NCI-H748 treated with DMSO at 0.1 percent for 48 hours (cell line): ENCODE results near the gene ALDH1A1.
A peak's percentile ranks its signal among the peaks of the same experiment; 100 is the strongest.

Experiments used
- DNase-seq: peaks from one replicate; lab custom pipeline; 2025; lab: John Stamatoyannopoulos, UW

The ALDH1A1 gene

DNA sequence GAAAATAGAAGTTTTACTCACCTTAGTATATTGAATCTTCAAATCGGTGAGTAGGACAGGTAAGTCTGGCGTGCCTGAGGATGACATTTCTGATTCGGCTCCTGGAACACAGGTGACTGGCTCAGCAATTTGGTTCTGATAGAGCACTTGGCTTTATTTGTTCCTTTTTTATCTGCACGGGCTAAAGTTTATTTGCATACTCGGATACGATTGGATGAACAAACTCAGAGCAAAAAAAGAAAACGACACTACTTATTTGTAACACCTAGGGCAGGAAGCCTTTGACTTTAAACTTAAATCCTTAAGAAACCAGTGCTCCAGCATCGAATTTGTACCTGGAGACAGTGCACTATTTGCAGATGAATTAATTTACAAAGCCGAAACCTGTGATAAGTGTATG is at the start of gene ALDH1A1:
TSS of gene ALDH1A1 (minus strand) at position 140 of the 400 bp plus-strand sequence. CDS start at position 87, 53 bp downstream.
- DNase-seq = peak; percentile 89

DNA sequence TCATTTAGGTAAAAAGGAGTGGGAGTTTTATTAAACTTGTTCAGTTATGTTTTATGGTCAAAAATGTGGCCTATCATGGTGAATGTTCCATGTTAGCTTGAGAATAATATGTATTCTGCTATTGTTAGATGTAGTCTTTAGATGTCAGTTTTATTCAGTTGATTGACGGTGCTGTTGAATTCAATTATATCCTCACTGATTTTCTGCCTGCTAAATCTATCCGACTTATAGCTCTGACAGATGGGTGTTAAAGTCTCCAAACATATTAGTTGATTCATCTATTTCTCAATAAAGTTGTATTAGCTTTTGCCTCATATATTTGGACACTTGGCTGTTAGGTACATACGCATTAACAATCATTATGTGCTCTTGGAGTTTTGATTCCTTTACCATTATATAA is 49.0 kb upstream of the ALDH1A1 start:
- DNase-seq = no peak

DNA sequence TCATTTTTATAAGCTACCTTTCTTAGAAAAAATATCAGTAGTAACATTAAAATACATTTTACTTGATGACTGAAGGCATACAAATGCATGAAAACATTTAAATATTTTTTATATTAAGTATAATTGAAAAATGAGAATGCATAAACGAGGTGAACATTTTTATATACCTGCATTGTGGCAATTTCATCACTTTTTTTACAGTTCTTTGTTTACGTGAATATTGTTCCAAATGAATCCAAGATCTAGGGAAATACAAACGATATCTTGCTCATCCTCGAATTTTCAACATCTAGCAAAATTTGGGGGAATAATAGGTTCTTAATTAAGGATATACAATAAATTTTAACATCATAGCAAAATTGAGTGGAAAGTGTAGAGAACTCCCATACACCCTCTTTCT is 45.5 kb upstream of the ALDH1A1 start:
- no peak for DNase-seq

DNA sequence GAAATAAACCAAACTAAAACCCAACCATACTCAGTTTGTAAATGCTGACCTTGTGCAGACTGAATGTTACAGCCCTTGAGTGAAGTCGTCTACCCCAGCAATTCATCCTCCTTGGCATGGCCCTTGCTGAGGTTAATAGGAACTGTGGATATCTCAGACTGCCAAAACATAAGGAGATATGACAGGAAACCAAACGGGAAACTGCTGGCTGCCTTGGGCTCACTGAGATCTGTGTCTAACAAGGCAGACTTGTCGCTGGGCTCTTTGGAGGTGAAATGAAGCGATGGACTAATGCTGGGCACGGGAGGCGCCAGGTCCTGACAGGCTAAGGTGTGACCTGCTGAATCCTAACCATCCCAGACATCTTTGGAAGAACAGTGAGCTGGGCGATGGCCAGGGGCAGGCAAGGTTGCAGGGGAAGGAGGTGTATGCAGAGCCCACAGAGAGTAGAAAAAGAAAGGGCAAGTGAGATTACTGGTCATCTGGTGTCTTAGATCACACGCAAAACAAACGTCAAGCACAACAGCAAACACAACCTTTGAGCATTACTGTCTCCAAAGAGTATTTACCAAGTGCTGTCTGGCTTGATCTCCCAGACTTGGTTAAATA is 44.6 kb upstream of the ALDH1A1 start:
- no peak for DNase-seq

DNA sequence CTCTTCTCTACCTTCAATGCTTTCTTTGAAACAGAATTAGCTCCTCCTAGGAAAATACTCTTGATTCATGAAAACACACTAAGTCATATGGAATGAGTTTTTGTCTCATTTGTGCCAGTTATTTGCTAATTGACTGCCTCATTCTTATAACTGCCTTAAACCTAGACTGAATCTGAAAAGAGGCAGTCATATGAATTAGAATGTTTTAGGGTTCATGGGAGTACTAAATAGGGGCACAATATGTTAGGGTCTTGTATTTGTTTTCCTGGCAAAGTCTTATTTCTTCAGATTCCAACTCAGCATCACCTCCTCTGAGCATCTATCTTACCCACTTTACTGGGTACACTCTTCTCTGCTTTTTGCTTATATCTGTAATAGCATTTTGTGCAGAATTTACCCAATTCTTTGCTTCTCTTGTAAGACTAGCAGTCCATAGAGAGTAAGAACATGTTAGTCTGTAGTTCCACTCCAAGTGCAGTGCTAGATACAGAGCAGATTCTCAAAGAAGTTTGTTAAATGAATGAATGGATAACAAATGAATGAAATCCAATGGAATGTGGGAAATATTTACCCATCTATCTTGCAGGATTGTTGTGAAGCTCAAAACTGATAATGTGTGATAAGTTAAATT is 43.9 kb upstream of the ALDH1A1 start:
- no peak for DNase-seq

DNA sequence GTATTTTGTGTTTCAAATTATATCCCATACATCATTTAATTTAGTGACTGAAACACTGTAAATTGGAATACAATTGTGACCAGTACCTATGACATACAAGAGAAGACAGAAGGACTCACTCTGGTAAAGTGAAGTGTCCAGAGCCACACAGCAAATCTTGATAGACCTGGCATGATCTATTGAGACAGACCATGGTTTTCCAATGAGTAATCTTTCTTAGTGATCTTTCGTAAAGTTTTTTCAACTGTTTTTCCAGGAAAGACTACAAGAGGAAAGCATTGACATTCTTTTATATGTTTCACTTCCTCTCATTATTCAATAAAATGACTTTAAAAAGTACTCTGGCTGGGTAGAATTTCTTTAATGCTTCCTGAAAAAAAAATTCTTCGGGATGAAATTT is 43.3 kb upstream of the ALDH1A1 start:
- DNase-seq = no peak

DNA sequence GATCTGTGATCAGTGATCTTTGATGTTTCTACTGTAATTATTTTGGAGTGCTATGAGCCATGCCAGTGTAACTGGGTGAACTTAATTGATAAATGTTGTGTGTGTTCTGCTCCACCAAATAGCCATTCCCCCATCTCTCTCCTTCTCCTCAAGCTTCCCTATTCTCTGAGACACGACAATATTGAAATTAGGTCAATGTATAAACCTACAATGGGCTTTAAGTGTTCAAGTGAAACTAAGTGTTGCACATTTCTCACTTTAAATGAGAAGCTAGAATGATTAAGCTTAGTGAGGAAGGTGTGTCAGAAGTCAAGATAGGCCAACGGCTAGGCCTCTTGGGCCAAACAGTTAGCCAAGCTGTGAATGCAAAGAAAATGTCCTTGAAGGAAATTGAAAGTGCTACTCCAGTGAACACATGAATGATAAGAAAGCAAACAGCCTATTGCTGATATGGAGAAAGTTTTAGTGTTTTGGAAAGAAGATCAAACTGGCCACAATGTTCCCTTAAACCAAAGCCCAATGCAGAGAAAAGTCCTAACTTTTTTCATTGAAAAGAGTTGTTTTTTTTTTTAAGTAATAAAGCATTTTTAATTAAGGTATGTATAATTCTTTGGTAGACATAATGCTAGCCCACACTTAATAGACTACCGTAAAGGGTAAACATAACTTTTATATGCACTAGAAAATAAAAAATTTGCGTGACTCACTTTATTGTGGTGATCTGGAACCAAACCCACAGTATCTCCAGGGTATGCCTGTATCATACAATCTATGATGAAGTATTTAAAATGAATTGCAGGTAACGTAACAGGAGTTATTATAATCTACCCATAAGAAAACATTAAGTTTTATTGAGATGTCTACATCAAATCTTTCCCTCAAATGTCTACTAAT is 42.5 kb upstream of the ALDH1A1 start:
- no peak for DNase-seq

DNA sequence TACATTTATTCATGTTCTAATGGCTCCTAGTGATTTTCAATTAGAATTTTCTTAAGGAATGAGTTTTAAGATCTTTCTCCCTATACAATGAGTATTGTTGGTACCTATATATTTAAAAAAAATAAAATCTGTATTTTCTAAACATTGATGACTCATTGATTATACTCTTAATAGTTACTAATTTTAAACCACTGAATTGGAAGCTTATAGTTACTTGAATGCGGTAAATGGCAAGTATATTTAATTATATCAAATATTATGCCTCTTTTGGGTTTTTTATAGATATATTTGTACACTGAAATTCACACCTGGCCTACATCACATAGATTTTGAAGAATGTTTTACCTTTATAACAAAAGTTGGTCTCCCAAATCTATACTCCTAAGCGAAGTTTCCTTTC is 38.9 kb upstream of the ALDH1A1 start:
- DNase-seq = no peak

DNA sequence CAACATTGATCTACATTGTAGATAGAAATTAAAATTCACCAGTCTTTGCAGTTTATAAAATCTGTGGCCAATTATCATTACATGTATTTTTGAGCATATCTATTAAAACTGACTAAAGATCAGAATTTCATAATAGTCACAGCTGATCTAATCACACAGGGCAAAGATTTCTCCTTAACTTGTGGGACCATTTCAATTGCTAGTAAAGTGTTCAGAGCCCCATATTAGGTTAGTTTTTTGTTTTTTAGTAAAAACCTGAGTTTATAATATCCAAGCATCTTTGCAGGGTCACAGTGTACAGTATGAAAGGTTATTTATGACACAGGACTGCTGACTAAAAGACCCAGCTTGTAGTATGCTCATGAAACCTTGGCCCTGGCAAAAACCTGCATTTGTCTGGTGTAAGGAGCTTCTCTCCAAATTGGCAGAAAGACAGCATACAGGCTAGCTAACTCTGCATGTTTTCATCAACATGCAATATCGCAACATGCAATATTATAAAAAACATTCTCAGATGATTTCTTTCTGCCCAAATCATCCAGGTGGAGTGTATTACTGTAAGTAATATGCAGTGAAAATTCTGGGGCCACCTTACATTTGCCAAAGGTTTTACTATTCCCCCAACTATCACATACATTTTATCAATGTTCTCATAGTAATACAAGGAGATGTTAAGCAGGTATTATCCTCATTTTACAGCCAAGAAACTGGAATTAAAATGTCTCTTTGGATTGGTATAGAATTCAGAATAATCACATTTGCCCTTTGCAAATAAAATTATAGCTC is 37.7 kb upstream of the ALDH1A1 start:
- no peak for DNase-seq

DNA sequence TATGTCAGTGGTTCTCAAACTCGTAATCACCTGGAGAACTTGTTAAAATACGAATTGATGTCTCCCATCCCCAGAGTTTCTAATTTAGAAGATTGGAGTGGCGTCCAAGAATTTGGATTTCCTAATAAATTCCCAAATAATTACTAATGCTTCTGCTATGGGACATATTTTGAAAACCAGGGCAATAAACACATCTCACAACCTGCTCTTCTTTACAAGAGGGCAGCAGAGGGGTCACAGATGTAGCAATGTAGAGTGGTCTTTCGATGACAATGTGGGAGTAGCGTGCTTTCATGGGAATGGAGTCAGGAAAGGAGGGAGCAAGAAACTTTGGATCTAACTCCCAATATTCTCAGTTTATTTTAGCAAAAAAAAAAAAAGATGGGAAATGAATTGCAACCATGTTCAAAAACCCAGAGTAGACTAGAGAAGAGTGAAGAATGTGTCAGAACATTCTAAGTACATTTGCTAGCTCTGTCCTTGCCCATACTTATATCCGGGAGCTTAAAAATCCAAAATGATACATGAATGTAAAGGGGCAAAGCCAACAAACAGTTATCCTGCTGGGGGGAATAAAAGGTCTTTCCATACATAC is 33.8 kb upstream of the ALDH1A1 start:
- no peak for DNase-seq

DNA sequence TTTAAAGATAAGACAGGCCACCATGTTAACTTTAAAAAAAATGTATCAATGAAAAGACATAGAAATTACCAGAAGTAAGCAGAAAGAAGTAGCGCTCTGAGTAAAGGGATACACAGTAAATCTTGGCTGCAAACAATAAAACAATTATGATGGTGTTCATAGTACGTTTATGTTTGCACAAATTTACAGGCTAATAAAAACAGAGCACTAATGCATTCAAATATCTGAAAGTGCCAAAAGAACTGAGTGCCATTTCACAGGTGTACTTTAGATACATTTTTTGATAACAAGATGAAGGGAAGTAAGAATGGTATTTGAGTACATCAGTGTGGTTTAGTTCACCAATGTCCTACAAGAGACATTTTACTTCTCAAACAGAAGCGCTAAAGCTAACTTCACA is 32.9 kb upstream of the ALDH1A1 start:
- no peak for DNase-seq

DNA sequence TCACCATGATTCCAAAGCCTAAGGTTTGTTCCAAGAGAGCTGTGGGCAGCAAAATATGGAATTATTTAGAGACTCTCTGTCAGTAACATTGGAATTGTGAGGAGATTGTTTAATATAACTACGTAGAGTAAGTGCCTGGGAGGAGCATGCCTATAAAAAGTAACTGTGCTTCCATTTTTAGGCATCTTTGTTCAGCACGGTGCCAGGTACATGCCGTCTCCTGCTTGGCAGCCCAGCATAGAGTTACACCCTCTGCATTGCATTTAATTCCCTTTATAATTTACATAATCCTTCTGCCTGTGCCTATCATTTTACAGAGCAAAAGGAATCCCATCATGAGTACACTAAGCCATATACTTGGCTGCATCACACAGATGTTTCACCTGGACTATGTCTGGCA is 32.1 kb upstream of the ALDH1A1 start:
- no peak for DNase-seq

DNA sequence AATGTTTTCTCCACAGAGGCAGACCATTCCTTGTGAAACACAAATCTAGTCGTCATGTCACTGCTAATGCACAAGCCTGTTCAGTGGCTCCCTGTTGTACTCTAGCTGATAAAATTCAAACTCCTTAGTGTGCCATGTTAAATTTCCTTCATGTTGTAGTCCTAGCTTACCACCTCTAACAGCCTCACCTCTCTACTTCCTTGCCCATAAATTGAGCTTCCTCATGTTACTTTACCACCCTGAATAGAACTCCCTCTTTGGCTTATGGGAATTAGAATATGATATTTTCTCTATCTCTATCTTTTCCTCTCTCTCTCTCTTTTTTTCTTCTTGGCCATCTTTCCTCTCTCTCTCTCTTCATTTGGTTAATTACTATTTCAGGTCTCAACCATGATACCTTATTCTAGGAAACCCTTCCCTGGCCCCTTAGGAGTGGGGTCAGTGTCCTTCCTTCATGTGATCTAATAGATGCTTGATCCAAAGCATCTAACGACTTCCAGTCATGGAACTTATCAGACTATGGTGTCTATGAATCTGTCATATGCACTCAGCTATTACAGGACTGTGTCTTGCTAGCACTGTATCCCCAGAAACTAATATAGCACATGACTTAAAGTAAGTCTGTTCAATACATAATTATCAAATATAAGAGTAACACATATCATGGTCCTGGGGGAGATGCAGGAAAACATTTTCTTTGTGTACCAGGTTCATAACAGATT is 31.5 kb upstream of the ALDH1A1 start:
- DNase-seq = no peak

DNA sequence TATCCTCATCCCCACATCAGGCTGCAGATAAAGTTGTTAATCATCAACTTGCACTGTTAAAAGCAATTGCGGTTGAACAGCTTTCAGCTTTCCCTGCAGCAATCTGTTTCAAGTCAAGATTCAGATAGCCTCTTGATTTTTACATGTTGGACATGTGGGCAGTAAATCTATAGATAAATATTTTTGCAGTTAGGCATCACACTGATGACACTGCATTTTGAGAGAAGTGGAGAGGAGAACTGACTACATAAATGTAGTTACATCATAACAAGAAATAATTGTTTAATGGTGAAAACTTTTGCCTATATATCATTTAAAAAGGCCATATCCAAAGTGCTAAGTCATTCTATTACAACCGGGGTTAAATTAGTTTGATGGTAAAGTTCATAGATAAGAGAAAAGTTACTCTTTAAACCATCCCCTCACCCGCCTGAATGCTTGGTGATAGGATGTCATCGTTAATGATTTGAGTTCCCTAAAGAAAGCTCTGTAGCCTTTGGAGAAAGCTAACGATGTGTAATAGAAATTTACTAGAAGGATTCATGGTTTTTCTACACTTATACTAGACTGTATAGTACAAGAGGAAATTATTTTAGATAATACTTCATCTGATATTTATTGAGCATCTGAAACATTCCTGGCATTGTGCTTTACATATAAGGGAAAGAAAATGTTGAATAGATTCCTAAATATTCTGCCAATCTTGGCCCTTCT is 30.8 kb upstream of the ALDH1A1 start:
- no peak for DNase-seq

DNA sequence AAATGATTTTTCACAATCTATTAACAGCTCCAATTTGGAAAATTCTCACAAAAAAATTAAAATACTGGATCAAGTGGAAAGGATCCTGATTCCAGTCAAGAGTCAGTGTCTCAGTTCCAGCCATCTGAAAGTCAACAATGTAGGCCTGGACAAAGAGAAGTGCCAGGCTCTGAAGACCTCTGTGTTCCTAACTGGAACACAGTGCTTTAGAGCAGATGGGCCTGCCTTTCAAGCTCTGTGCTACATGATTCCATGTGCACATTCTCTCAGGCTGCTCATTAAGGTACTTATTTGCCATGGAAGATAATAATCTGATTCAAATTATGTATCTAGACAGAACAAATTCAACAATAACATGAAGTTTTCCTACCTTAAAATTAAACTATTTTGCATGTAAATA is 30.2 kb upstream of the ALDH1A1 start:
- DNase-seq = no peak

DNA sequence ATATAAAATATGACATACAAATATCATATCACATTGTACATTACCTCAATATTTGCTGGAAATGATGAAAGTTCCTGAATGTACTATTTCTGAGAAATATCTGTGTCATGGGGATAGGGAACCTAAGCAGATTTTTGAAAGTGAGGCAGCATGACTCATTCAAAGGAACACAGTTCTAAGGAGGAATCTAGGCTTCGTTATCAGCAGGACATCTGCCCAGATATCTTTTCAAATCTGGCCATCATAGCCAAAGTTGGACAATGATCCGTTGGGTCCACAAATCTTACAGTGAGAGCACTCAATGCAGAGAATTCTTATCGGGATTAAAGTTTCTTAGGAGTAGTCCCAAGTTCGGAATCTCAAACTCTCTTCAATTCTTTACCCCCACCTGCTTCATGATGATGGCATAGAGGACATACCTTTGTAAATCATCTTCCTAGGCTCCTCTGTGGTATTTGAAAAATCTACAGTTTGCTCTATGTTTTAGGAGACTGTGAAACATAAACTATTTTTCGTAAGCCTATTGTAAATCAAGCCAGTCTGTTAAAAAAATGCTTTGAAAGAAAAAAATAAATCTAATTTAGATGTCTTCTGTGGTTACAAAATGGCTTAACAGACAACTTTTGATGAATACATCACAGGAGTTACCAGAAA is 29.4 kb upstream of the ALDH1A1 start:
- no peak for DNase-seq

DNA sequence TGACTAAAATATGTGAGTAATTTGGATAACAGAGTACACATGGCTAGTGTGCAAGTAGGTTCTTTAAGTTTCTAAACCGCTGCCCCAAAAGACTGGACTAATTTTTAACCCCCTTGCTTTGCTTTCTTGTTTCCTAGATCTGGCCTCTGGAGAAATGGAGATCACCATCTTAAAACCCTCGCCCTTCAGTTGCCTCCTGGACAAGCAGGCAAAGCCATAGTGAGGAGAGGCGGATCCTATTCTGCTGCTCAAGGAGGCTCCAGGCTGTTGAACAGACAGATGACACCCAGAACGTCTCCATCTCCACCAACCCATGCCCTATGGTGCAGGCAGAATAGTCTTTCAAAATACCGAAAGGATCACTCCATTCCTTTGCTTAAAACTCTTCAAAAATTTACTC is 28.6 kb upstream of the ALDH1A1 start:
- no peak for DNase-seq

DNA sequence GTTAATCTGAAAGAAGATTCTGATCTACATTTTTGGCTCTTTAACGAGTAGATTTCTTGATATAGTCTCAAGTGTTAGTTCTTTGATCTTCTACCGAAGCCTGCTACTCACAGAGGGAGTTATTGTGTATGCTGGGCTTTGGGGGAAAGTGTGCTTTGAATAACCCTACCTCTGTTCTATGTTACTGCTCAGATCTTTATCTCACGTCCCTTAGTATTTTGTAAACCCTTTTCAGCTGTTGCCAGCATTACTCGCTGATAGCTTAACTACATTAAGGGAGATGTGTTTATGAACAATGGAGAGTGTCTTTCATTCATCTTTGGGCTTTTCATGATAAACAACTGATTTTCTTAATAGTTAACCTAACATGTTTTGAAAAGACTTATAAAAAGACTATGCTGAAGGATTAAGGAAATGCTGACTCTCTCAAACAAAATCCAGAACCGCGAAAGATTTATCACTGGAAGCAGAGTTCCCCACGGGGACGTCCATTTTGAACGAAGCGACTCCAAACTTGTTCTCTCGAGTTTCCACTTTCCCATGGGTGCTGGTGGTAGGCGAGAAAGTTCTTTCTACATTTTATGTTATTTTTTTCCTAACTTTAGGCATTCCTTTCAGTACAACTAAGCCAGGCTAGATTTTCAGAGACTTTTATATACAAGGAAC is 27.9 kb upstream of the ALDH1A1 start:
- DNase-seq = no peak

DNA sequence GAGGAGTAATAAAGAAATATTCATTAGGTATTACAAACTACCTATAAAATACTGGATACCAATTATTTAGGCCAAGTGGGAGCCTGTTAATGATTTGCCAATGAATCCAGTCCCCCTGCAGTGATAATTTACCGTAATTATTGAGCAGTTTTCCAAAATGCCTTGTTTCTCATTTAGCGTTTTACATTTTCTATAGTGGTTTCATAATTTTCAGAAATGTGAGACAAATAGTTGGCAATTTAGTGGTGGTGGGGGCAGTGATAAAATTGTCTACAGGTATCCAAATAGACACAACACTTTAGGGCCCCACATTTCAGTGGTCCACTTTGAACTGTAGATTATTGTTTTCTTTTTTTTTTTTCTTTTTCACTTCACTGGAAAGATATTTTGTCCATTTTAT is 27.3 kb upstream of the ALDH1A1 start:
- DNase-seq = no peak
